Subcutaneous adipose tissue (tissue), 4 donors: ENCODE results near the gene CAMK2N1. TPM values are rescaled to one million over a fixed set of nuclear protein-coding genes. Genes with fewer than 3 reads are reported as not detected.

Experiments
- total RNA-seq, 4 donors: library from RNA; depleted of rRNA; stranded (reverse); fragments of >200 nt; gene quantifications; one replicate each; pipeline ENCODE4 v1.1.0, GENCODE V29; 2016
- TF ChIP-seq, protein P1 (sequence below): fragments of 450-650 bp; IDR thresholded peaks from one replicate; pipeline ENCODE4 v1.5.1; 2016; ENCODE audit warnings: low read depth, mild to moderate bottlenecking, control low read depth, antibody characterized with exemption, moderate library complexity

CAMK2N1 gene
- total RNA-seq, 4 donors from 2014 or later = 3.2 to 13.2 (median 4.2) TPM

DNA sequence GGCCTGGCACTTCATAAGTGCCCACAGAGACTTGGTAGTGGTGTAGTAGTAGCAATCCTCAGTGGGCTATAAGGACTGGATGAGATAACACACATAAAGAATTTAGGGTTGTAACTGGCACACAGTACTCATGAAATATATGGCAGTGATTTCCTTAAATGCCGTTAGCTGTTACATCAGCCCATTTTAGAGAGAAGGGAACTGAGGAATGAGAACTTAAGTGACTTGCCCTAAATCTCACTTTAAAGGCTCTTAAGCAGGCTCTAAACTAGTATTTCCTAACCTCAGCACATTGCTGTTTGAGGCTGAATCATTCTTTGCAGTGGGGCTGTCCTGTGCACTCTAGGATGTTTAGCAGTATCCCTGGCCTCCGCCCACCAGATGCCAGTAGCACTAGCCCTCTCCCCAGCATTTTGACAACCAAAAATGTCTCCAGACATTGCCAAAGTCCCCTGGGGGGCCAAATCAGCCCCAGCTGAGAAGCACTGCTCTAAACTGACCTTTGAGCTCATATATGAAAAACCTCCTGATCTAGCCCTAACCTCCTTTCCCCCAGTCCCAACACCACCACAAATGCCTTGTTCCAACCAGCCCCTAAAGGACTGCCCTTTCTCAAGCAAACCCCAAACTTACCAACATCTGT is 11.6 kb downstream of the CAMK2N1 start:
- TF ChIP-seq, protein P1, sequence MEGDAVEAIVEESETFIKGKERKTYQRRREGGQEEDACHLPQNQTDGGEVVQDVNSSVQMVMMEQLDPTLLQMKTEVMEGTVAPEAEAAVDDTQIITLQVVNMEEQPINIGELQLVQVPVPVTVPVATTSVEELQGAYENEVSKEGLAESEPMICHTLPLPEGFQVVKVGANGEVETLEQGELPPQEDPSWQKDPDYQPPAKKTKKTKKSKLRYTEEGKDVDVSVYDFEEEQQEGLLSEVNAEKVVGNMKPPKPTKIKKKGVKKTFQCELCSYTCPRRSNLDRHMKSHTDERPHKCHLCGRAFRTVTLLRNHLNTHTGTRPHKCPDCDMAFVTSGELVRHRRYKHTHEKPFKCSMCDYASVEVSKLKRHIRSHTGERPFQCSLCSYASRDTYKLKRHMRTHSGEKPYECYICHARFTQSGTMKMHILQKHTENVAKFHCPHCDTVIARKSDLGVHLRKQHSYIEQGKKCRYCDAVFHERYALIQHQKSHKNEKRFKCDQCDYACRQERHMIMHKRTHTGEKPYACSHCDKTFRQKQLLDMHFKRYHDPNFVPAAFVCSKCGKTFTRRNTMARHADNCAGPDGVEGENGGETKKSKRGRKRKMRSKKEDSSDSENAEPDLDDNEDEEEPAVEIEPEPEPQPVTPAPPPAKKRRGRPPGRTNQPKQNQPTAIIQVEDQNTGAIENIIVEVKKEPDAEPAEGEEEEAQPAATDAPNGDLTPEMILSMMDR = no peak

DNA sequence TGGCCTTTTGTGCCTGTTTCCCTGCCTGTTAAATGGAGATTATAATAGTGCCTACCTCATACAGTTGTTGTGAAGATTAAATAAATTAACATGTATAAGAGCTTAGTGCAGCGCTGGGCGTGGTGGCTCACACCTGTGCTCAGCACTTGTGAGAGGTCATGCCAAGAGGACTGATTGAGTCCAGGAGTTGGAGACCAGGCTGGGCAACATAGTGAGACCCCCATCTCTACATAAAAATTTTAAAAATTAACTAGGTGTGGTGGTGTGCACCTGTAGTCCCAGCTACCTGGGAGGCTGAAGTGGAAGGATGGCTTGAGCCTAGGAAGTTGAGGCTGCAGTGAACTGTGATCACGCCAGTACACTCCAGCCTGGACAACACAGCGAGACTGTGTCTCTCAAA is 12.1 kb downstream of the CAMK2N1 start:
- TF ChIP-seq, protein P1 = no peak

DNA sequence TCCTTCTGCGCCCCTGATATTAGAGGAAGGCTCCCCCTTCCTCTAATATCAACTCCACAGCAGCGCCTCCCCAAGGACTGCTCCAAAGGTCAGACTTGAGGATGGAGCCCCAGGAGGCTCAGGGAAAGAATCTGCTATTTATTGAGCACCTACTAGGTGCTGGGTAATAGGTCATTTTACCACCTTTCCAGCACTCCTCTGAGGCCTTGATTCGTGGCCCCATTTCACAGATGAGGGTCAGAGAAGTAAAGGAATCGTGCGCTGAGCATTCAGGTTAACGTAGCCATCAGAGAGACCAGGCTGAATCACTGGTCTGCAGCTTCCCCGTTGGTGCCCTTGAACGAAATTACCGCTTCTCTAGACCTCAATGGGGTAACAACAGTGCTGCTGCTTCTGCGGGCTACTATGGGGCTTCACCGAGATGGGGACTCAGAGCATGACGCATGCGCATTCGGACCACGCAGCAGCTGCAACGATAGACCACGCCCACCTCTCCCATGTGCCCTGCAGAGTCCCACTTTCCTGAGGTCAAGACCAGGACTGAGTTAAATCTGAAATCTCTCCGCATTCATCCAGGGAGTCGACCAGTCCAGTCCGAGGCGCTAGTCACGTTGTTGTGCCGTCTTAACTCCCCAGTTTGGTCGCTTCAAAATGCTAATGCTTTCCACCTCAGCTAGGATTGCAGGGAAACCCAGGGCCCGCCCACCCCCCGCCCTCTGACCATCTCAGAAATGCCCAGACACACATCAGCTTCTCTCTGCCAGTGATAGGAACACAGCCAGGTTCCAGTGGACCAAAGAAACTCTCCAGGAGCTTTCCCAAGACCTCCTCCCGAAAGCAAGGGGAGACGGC is 12.9 kb downstream of the CAMK2N1 start:
- TF ChIP-seq, protein P1 = no peak

DNA sequence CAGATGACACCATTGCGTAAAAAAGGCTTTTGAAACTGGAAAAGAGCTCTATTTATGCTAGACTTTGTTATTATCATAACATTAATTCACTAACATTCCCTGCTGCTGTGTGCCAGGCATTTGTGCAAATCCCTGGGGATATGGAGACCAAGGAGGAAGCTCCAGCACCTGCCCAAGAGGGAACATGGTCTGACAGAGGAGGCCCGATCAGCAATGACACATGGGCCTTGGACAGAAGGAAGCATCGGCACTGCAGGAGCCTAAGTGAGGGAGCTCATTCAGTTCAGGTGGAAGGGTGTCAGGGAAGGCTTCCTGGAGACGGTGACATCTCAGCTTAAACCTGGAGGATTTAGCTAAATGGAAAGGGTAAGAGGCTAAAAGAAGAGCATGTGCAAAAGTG is 13.9 kb downstream of the CAMK2N1 start:
- TF ChIP-seq, protein P1 = no peak

DNA sequence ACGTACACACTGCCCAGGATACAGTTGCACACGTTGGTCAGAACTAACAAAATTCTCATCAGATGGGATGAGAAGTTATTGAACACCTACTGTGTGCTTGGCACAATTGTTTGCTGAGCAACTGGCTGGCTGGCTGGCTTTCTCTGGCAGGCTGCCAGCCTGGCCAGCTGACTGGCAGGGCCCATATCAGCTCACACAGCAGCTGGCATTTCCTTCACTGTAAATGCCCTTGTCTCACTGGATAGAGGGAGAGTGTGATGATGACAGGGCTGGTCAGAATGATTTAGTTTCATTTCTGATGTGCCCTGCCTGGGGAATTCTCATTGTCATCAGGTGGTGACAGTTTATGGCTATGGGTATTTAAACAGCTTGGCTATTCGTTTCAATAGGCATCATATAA is 15.8 kb downstream of the CAMK2N1 start:
- TF ChIP-seq, protein P1 = no peak

DNA sequence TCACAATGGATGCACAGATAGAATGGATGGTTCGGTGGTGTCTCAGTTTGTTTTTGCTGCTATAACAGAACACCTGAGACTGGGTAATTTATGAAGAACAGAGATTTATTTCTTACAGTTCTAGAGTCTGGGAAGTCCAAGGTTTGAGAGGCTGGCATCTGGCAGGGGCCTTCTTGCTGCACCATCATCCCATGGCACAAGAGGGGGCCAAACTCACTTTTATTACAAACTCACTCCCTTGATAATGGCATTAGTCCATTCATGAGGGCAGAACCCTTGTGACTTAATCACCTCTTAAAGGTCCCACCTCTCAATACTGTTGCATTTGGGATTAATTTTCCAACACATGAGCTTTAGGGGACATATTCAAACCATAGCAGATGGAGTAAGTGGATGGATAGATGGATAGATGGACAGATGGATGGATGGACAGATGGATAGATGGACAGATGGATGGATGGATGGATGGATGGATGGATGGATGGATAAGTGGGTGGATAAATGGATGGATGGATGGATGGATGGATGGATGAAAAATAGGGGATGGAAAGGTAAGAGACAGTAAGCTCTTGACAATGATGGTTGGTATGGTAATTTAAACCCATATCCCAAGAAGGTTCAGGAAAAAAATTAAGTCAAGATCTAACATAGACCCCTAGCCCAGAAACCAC is 16.5 kb downstream of the CAMK2N1 start:
- TF ChIP-seq, protein P1 = no peak

DNA sequence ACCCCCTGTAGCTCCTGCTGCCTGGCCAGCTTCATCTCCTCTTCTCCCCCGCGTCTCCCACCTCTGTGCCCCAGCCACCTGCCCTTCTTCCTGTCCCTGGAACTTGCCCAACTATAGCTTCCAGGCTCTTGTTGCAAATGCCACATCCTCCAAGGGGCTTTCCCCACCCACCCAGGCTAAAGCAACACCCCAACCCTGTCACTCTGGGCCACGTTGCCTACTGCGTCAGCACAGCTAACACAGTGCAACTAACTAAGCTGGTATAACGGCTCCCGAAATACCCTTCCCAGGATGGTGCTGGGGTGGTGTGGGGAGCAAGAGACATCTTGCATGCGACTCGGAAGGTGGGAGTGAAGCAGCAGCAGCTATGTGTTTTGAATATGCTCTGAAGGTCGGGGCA is 19.7 kb downstream of the CAMK2N1 start:
- TF ChIP-seq, protein P1 = no peak
